ENCODE measurements around the gene PLA2G3.

The PLA2G3 gene

GRCh38 chr22:31087744-31088215, 52.5 kb downstream of the PLA2G3 start:
- H3K9ac ChIP-seq (ENCODE audit: low read depth, low read length, poor library complexity, severe bottlenecking) = no peak overlapping the region
- H3K4me2 ChIP-seq (ENCODE audit: low read depth, low read length, poor library complexity, severe bottlenecking) = no peak overlapping the region
- H3K79me2 ChIP-seq (ENCODE audit: insufficient read depth, low read length) = peaks cover 33% of the 10 kb centered on the region
- peaks cover 44% of the 10 kb centered on the region; the same call in 1 of the 2 replicates for H3K36me3 ChIP-seq (ENCODE audit: insufficient read depth, low read length)
- H3K9me3 ChIP-seq (ENCODE audit: insufficient read depth, low read depth, low read length) = no peaks in the 10 kb centered on the region
- no peaks in the 10 kb centered on the region for H3K27me3 ChIP-seq (ENCODE audit: insufficient read depth, low read length, poor library complexity, severe bottlenecking)
- H4K20me1 ChIP-seq (ENCODE audit: insufficient read depth, low read length, poor library complexity, severe bottlenecking) = peaks cover 4% of the 10 kb centered on the region
- H3K9me2 ChIP-seq (replicated peaks; ENCODE audit: low read depth, low read length) = no peaks in the 10 kb centered on the region
- H3F3A ChIP-seq (ENCODE audit: low read depth) = no peaks in the 10 kb centered on the region
- no peak overlapping the region for H3K4me3 ChIP-seq (ENCODE audit: low read length, poor library complexity, severe bottlenecking)
- peaks cover 20% of the 10 kb centered on the region for H3K4me1 ChIP-seq (ENCODE audit: insufficient read depth, low read length, poor library complexity, severe bottlenecking)
- no peak overlapping the region for H2AFZ ChIP-seq (ENCODE audit: low read length)
- no peak for TF ChIP-seq CTCF (conservative IDR thresholded peaks at IDR 0.05; ENCODE audit: low read length)

DNA sequence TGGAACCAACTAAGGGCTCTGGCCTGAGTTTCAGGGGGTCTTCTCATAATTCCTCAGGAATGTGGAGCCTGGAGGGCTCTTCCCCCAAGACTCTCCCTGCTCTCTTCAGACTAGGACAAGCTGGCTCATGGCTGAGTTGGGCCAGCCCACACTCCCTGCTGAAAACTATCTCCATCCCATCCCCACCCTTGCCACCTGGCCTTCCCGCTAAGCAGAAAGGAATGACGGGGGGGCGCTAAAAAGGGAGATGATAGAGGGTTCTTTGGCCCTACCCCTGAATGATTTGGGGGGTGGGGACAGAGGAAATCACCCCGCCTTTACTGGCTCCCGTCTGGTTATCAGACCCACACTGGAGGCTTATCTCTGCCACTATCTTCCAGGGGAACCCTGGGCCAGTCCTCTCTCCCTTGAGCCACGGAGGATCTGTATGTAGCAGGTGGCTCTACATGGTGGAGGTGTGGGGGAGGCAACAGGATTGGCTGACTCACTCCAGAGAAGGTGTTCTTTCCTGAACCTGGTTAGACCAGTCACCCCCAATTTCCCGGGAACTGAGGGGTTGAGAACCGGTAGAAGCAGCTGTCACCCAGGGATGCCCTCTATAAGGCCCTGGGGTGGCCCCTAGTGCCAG, 53.5 kb downstream of the PLA2G3 start:
- H3K4me1 ChIP-seq (ENCODE audit: insufficient read depth, low read length, poor library complexity, severe bottlenecking) = peaks cover 30% of the 10 kb centered on the region
- no peak overlapping the region for H3K4me2 ChIP-seq (ENCODE audit: low read depth, low read length, poor library complexity, severe bottlenecking)

DNA sequence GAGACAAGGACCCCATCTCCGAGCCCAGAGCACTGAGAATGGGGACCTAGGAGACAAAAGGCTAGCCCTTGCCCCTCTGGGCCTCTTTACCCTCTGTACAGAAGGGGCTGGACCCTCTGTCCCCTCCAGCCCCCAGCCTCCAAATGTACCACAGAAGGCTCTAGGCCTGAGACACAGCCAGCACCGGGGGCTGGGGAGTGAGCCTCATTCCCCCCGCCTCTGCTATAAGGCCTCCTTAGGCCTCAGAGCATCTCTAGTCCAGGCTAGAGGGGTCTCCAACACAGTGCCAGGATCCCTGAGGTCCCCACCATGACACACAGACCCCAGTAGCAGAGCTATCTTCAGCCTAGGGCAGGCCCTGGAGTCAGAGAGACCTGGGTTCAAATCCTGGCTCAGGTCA, 54.4 kb downstream of the PLA2G3 start:
- Histone ChIP-seq H3F3A (ENCODE audit: low read depth) (no peaks in the 10 kb centered on the region), H2AFZ (ENCODE audit: low read length) (no peak overlapping the region), H3K4me1 (ENCODE audit: insufficient read depth, low read length, poor library complexity, severe bottlenecking) (peaks cover 32% of the 10 kb centered on the region), H3K4me2 (ENCODE audit: low read depth, low read length, poor library complexity, severe bottlenecking) (peak overlapping the region; percentile 91), H3K27me3 (ENCODE audit: insufficient read depth, low read length, poor library complexity, severe bottlenecking) (no peaks in the 10 kb centered on the region), H3K9ac (ENCODE audit: low read depth, low read length, poor library complexity, severe bottlenecking) (peak overlapping the region; percentile 93), H4K20me1 (ENCODE audit: insufficient read depth, low read length, poor library complexity, severe bottlenecking) (peaks cover 18% of the 10 kb centered on the region), H3K4me3 (ENCODE audit: low read length, poor library complexity, severe bottlenecking) (peak overlapping the region; percentile 98), H3K79me2 (ENCODE audit: insufficient read depth, low read length) (peaks cover 48% of the 10 kb centered on the region), H3K36me3 (ENCODE audit: insufficient read depth, low read length) (peaks cover 27% of the 10 kb centered on the region; the same call in 1 of the 2 replicates), H3K9me2 (replicated peaks; ENCODE audit: low read depth, low read length) (no peaks in the 10 kb centered on the region), H3K9me3 (ENCODE audit: insufficient read depth, low read depth, low read length) (no peaks in the 10 kb centered on the region)
- TF ChIP-seq EZH2phosphoT487 (IDR thresholded peaks at IDR 0.05; ENCODE audit: borderline replicate concordance) (no peak), CTCF (conservative IDR thresholded peaks at IDR 0.05; ENCODE audit: low read length) (no peak)

More for the DNA sequence above, 53.5 kb downstream of the PLA2G3 start:
- Histone ChIP-seq H3K79me2 (ENCODE audit: insufficient read depth, low read length) (peaks cover 43% of the 10 kb centered on the region), H3K36me3 (ENCODE audit: insufficient read depth, low read length) (peaks cover 36% of the 10 kb centered on the region; the same call in 1 of the 2 replicates), H3F3A (ENCODE audit: low read depth) (no peaks in the 10 kb centered on the region), H3K27me3 (ENCODE audit: insufficient read depth, low read length, poor library complexity, severe bottlenecking) (no peaks in the 10 kb centered on the region), H3K4me3 (ENCODE audit: low read length, poor library complexity, severe bottlenecking) (no peak overlapping the region), H3K9ac (ENCODE audit: low read depth, low read length, poor library complexity, severe bottlenecking) (no peak overlapping the region), H3K9me2 (replicated peaks; ENCODE audit: low read depth, low read length) (no peaks in the 10 kb centered on the region), H4K20me1 (ENCODE audit: insufficient read depth, low read length, poor library complexity, severe bottlenecking) (peaks cover 13% of the 10 kb centered on the region), H3K9me3 (ENCODE audit: insufficient read depth, low read depth, low read length) (no peaks in the 10 kb centered on the region), H2AFZ (ENCODE audit: low read length) (no peak overlapping the region)
- no peak for TF ChIP-seq CTCF (conservative IDR thresholded peaks at IDR 0.05; ENCODE audit: low read length)
- no peak for TF ChIP-seq EZH2phosphoT487 (IDR thresholded peaks at IDR 0.05; ENCODE audit: borderline replicate concordance)
